Fibroblast of skin of left quadriceps (primary cell): ENCODE measurements around the gene FIGNL1.
"Not testable (repeated sequence)": the region's sequence is repeated elsewhere in the genome, so short reads cannot be mapped to it uniquely, and the experiment has no call there.

Experiments
- DNase-seq, 2 experiments: peaks; one replicate each; pipeline ENCODE4 v3.0.0-alpha.2; 2013; ENCODE audit warnings: low read depth in 2 of 2

Gene FIGNL1

GRCh38 chr7:50470250-50471163, 20.4 kb upstream of the FIGNL1 start:
- no peak for DNase-seq

- DNase-seq = no peak
Measured at GRCh38 chr7:50469181-50469580, 19.0 kb upstream of the FIGNL1 start.

- peak; percentile 23 to 32 for DNase-seq
Measured at GRCh38 chr7:50467817-50468610, 17.9 kb upstream of the FIGNL1 start.

GRCh38 chr7:50466815-50467585, 16.9 kb upstream of the FIGNL1 start:
- DNase-seq = no peak

GRCh38 chr7:50463035-50463434, 12.9 kb upstream of the FIGNL1 start:
- no peak for DNase-seq

GRCh38 chr7:50462361-50462760, 12.2 kb upstream of the FIGNL1 start:
- no peak for DNase-seq

- no peak for DNase-seq
Measured at GRCh38 chr7:50461695-50462094, 11.5 kb upstream of the FIGNL1 start.

- DNase-seq = not testable (repeated sequence)
Measured at GRCh38 chr7:50459183-50459582, 9.0 kb upstream of the FIGNL1 start.

GRCh38 chr7:50458651-50459050, 8.5 kb upstream of the FIGNL1 start:
- DNase-seq = not testable (repeated sequence)

- DNase-seq = no peak
Measured at GRCh38 chr7:50456371-50457123, 6.4 kb upstream of the FIGNL1 start.

- DNase-seq = no peak
Measured at GRCh38 chr7:50455658-50456057, 5.5 kb upstream of the FIGNL1 start.

- no peak for DNase-seq
Measured at GRCh38 chr7:50454968-50455367, 4.8 kb upstream of the FIGNL1 start.

- DNase-seq = no peak
Measured at GRCh38 chr7:50450590-50451032, 461 bp upstream of the FIGNL1 start.

GRCh38 chr7:50449501-50449880, 659 bp downstream of the FIGNL1 start:
- DNase-seq = no peak

- DNase-seq = no peak
Measured at GRCh38 chr7:50448823-50449222, 1.3 kb downstream of the FIGNL1 start.

GRCh38 chr7:50446542-50446960, 3.6 kb downstream of the FIGNL1 start:
- peak; percentile 29 to 36 for DNase-seq

- DNase-seq = peak in 1 of 2 experiments; percentile 32
Measured at GRCh38 chr7:50436133-50436806, 13.9 kb downstream of the FIGNL1 start.

GRCh38 chr7:50431722-50432305, 18.3 kb downstream of the FIGNL1 start:
- peak; percentile 41 to 47 for DNase-seq

GRCh38 chr7:50431316-50431715, 18.8 kb downstream of the FIGNL1 start:
- DNase-seq = no peak

- DNase-seq = no peak
Measured at GRCh38 chr7:50428911-50429310, 21.2 kb downstream of the FIGNL1 start.
